ENCODE results near the gene ENOX2.
"Not testable (repeated sequence)": the region's sequence is repeated elsewhere in the genome, so short reads cannot be mapped to it uniquely, and the experiment has no call there.

The ENOX2 gene

GRCh38 chrX:130825525-130825924 is 77.5 kb downstream of the ENOX2 start:
- DNase-seq = no peak

- DNase-seq = not testable (repeated sequence)
Observed at GRCh38 chrX:130819367-130819766, 83.6 kb downstream of the ENOX2 start.

DNA sequence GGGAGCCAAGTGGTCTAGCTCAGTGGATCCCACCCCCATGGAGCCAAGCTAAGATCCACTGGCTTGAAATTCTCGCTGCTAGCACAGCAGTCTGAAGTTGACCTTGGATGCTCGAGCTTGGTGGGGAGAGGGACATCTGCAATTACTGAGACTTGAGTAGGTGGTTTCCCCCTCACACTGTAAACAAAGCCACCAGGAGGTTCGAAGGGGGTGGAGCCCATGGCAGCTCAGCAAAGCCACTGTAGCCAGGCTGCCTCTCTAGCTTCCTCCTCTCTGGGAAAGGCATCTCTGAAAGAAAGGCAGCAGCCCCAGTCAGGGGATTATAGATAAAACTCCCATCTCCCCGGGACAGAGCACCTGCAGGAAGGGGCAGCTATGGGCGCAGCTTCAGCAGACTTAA is 89.1 kb downstream of the ENOX2 start:
- not testable (repeated sequence) for DNase-seq

- DNase-seq = no peak
Observed at GRCh38 chrX:130810561-130810960, 92.4 kb downstream of the ENOX2 start.

DNA sequence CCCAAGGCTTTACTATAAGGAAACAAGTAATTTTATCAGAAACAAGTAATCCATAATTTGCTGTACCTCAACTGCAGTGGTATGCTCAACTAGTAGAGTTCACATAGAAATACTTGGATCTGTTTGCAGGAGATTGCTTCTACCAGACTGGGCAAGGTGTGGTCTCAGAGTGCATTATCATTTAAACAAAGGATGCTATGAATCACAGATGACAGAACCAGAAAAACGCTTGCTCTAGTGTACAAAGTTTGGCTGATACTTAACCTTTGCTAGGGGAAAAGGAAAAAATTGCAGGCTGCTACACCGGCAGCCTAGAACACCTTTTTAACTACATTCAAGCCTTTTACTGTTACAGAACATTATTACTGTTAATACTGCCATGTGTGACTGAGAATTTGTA is 97.1 kb downstream of the ENOX2 start:
- DNase-seq = no peak

- no peak for DNase-seq
Observed at GRCh38 chrX:130803537-130803936, 99.5 kb downstream of the ENOX2 start.

DNA sequence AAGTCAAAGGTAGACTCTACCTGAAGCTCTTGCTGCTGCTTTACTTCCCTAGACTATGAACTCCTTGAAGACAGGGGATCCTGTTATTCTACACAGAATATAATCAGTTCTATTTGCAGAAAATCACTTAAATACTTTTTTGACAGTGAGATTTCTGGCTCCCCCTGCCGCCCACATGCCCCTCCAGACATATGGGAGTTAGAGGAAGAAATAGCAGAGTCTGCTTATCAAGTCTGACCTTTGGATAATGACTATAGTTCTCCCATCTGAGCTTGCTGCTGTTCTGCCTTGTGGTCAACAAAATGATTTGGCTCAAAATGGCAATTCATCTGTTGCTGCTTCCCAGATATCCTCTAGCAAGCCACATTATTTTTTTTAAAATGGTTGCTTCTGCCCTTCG is 101.1 kb downstream of the ENOX2 start:
- DNase-seq = no peak

- DNase-seq = no peak
Observed at GRCh38 chrX:130799393-130799792, 103.6 kb downstream of the ENOX2 start.

- no peak for DNase-seq
Observed at GRCh38 chrX:130793975-130794374, 109.0 kb downstream of the ENOX2 start.

GRCh38 chrX:130791870-130792269 is 111.1 kb downstream of the ENOX2 start:
- not testable (repeated sequence) for DNase-seq

- DNase-seq = no peak
Observed at GRCh38 chrX:130789793-130790192, 113.2 kb downstream of the ENOX2 start.

DNA sequence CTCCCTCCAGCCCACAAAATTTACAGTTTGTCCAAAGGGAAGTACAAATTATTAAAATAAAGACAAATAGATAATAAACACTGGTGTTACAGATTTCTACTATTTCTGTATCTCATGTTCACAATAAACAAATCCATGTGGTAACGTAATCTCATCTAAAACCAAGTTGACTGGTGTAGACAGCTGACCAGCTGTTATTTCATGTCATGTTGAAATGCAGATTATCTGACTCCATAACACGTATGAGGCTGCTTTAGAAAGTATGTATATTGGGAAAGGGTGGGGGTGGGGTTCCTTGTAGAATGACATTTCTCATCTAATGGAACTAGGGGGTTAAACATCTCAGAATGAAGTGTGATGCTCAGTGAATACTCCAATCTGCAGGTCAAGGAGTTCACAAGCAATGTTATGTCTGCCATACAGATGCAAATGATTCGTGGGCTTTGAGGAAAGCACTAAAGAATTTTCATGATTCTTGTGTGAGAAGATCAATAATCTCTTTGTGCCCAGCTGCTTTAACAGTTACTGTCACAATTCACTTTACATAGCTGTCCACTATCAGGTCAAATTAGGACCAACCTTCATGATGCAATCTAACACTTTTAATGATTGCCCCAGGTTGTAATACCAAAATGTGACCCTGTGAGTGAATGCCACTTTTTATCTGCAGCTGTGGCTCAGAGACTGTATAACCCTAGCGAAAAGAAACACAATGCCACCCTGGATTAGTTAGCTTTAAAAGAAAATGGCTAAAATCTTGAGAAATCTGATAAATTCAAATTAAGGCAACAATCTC is 114.0 kb downstream of the ENOX2 start:
- DNase-seq = no peak

GRCh38 chrX:130786030-130786429 is 117.0 kb downstream of the ENOX2 start:
- no peak for DNase-seq

GRCh38 chrX:130778773-130779172 is 124.2 kb downstream of the ENOX2 start:
- DNase-seq = no peak

GRCh38 chrX:130775849-130776248 is 127.2 kb downstream of the ENOX2 start:
- DNase-seq = no peak

- DNase-seq = no peak
Observed at GRCh38 chrX:130772776-130773143, 130.2 kb downstream of the ENOX2 start.

DNA sequence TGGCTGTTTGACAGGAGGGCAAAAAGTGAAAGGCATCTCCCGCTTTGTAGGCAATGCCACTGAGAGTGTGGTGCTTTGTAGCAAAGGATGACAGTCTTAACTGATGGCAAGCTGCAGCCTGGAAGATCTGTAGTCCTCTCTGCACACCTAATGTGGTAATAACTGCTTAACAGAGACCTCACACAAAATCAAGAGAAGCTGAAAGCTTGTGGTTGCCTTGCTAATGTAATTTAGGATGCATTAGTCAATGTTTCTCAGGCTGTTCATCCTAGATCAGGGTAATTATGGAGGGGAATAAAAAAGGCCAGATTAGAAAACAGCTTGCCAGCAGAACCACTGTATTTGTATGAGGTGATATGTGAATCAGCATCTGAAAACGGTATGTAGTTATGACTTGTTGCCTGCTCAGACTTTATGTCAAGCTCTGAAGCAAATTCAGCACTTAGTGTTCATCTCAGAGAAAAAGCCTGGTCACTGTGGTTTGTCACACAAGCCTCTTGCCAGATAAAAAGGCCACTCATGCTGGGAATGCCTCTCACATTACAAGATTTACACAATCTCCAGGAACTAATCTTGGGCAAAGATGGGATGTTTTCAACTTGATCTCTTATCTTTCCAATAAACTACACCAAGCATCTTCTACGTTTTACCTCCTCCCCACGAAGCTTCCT is 130.8 kb downstream of the ENOX2 start:
- DNase-seq = no peak

- no peak for DNase-seq
Observed at GRCh38 chrX:130771648-130772047, 131.4 kb downstream of the ENOX2 start.

DNA sequence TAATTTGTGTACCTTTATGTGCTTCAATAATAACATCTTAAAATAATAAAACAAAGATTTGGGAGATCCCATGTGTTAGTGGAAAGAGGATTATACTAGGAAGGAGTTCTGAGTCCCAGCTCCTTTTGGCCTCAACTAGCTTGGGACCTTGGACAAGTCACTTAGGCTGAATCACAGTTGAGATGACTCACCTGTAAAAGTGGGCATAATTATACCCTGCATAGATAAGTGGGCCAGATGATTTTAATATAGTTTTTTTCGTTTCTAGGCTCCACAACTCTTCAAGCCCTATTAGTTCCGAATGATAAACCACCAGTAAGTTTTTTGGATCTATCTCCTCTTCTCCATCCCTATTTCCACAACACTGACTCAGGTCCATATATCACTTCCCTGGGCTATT is 131.8 kb downstream of the ENOX2 start:
- DNase-seq = no peak

DNA sequence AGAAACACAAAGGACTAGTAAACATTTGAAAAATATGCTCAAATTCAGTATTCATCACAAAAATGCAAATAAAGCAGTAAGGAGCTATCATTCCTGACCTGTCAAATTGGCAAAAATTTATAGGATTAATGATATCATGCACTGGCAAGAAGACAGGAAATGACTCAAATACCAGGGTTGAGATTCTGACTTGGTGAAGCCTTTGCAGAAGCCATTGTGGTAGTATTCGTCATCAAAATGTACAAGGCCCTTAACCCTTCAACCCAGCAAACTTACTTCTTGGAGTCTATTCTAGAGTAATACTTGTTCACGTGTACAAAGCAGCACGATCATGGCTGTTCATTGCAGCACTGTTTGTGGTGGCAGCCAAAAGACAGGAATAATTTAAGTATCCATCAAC is 132.4 kb downstream of the ENOX2 start:
- DNase-seq = no peak

- no peak for DNase-seq
Observed at GRCh38 chrX:130769835-130770234, 133.2 kb downstream of the ENOX2 start.

DNA sequence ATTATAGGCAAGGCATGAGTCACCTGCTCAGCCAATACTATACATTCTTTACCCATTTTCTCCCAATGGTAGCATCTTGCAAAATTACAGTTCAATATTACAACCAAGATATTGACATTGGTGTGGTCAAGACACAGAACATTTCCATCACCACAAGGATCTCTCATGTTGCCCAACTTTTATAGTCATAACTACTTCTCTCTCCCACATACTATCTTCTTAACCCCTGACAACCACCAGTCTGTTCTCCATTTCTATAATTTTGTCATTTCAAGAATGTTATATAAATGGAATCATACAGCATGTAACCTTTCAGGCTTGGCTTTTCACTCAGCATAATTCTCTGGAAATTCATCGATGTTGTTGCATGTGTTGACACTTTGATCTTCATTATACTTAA is 144.9 kb downstream of the ENOX2 start:
- DNase-seq = no peak

- no peak for DNase-seq
Observed at GRCh38 chrX:130756233-130756632, 146.8 kb downstream of the ENOX2 start.

GRCh38 chrX:130754353-130754752 is 148.7 kb downstream of the ENOX2 start:
- DNase-seq = no peak
